Sciatic nerve (tissue), 2 donors: ENCODE data around the gene FAR1. TPM values are rescaled to one million over a fixed set of nuclear protein-coding genes. Genes with fewer than 3 reads are reported as not detected.
"Not testable (repeated sequence)": the region's sequence is repeated elsewhere in the genome, so short reads cannot be mapped to it uniquely, and the experiment has no call there.

Source experiments
- ATAC-seq: fragments of 200-7000 bp; cut with Tn5 transposase; one replicate; pipeline ENCODE4 v1.9.1; 2020; ENCODE audit warnings: mild to moderate bottlenecking, moderate library complexity
- DNase-seq: peaks from one replicate; pipeline ENCODE4 v3.0.0-alpha.2; 2020; ENCODE audit warnings: low spot score
- intact Hi-C: fragments of 100-400 bp; cut with DNase I; formaldehyde crosslinking; loops from one replicate; pipeline ENCODE4 v1.14.2; 2022
- total RNA-seq: library from RNA; stranded (reverse); fragmentation: NEBNext Ultra II Directional; extraction: Animal tissue kit (Norgen Biotek cat#: 25700); gene quantifications from one replicate; pipeline ENCODE4 v1.2.1, GENCODE V29; 2021
- donor health status: DM: no; HTN: no; CAD: no.
- donor health status: DM: no; HTN: no; CAD: no.

The FAR1 gene
- total RNA-seq, 1 donor from 2014 or later = 130 TPM

DNA sequence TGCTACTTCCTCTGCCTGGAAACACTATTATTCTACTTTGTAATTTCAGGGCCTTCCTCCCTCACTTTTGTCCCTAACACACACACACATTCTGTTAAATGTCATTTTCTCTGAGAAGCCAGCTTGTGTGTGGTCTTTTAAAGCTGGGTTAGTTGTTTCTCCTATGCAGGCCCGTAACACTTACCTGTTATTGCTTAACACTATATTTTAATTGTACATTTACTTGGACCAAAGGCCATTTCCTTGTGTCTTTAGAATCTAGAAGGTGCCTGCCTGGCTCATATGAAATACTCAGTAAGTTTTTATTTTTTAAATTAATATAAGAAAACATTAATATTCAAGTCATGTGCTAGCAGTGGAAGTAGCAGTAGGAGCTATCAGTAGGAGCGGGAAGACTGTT, 30.6 kb downstream of the FAR1 start:
- DNase-seq (no peak), ATAC-seq (no peak)
- intact Hi-C loops = no loop called here

DNA sequence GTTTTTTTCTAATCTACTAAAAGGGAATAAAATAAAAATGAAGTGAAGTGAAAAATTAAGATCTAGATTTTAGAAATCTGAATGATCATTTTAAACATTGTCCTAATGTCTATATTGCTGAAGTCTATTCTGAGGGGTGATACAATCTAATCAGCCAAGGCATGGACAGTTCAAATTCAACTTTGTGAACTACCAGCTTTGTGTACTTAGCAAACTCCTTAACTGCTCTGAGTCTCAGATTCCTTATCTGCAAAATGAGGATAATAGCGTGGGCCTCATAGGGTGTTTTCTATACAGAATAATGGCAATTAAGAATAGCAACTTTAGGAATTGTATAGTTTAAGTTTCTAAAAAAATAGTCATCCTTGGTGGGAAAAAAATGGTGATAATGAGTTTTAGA, 31.4 kb downstream of the FAR1 start:
- no peak for ATAC-seq
- no peak for DNase-seq
- intact Hi-C loops = no loop called here

DNA sequence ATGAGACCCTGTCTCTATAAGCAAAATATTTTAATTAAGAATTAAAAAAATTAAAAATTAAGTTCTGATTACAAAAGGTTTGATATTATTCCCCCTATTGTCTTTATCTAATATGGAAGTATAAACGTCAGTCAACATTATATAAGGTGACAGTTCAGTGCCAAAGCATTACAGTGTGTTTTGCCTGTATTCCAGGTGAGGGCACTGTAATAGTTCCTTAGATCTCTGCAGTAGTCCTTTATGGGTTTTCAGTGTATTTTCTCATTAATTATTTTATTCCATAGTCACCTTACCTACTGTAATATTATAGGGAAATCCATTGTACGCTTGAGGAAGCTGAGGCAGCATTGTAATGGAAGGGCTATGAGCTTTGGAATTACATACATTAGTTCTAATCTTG, 33.0 kb downstream of the FAR1 start:
- no peak for DNase-seq
- intact Hi-C loops = no loop called here

DNA sequence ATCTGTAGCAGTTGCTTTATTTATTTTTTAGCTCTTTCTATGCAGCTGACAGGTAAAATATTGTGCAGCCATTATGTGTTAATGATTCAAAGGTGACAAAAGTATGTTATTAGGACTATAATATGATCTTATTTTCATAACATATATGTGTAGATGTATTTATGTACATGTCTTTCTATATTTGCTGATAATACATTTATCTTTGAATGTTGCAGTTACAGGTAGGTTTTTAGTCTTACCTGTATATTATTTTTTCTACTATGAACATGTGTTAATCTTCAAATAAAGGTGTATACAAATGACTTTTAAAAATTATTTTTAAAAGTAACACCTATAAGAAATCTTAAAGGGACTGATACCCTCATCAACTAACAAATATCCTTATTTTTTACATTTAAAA, 33.6 kb downstream of the FAR1 start:
- DNase-seq = no peak
- intact Hi-C loops = no loop called here
- ATAC-seq = no peak

More for the DNA sequence above, 33.0 kb downstream of the FAR1 start:
- ATAC-seq = no peak

DNA sequence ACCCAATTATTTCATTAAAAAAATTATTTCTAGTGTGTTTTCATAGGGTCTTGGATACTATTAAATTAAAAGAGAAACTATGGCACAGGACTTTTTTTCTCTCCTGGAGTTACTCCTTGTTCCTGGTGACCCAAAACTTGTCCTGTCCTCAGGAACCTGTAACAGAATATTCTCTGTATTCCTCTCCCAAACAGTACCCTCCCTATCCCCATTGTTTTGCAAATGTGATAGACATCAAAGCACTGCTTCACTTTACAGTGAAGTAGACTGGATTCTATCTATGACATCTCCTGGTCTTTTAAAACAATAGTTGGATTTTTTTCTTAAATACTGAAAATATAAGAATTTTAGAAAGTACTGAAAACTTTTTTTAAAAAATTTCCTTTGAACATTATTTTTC, 37.2 kb downstream of the FAR1 start:
- ATAC-seq (no peak), DNase-seq (no peak)
- intact Hi-C loops = no loop called here

DNA sequence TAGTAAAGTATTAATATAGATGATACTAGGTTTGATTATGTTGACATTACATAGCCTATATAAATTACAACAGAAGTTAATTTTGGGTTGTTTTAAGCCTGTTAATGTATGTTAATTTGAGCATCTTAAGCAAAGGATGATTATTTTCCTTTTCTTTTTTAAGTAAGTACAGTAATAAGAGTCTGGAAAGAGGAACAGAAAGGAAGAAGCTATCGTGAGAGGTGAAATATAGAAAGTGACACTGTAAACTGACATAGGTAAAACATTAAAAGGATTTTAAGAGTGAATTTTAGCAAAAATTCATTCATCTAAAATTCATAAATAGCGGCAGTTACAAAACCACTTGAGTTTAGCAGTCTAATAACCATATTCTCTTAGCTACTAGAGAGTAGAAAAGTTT, 45.5 kb downstream of the FAR1 start:
- intact Hi-C loops = no loop called here
- no peak for ATAC-seq
- no peak for DNase-seq

DNA sequence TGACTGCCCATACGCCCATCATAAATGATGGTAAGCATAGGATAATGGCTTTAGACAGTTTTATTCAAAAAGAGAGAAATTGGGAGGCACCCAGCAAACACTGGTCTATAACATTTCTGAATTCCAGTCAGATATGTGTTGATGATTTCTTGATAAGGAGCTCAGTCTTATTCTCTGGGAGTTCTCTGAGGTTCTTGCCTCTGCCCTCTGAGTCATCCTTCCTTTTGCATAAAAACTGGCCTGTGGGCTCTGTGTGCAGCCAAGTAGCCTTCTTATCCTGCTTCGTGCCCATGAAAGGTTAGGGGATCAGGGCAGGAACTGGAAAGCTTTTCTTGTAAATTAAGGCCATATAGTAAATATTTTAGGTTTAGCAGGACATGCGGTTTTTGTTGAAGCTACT, 48.9 kb downstream of the FAR1 start:
- ATAC-seq = no peak
- no peak for DNase-seq
- intact Hi-C loops = no loop called here

DNA sequence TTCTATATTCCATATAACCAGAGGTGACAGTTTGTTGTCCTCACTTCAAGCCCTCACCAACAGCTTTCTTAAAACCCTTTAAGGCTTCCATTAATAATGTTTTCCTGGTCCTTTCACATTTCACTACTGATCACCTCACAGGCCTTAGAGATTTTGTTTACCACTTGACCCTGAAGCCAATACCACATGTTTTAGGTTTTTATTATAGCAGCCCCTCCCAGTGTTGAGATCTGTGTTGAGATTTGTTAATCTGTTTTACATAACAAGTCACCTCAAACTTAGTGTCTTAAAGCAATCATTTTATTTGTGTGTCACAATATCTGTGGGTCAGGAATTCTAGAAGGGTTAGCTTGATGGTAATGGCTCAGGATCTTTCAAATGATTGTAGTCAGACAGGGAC, 49.9 kb downstream of the FAR1 start:
- no peak for DNase-seq
- intact Hi-C loops = no loop called here
- ATAC-seq = no peak

DNA sequence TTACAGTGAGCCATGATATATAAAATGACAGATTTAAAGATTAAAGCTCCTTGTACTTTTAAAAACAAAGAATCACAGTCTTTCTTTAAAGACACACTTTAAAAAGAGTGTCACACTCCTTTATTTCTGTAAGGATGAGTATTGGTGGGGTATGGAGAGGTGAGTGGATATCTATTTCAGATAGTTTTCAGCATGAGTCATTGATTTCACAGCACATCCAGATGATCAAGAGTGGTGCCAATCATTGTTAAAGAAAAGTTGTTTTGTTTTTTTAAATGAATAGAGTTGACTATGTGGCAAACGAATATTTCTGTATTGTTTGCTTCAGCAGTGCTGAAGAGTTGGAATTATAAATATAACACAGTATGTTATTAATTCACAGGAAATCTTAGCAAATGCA, 52.5 kb downstream of the FAR1 start:
- intact Hi-C loops = no loop called here
- ATAC-seq (no peak), DNase-seq (no peak)

DNA sequence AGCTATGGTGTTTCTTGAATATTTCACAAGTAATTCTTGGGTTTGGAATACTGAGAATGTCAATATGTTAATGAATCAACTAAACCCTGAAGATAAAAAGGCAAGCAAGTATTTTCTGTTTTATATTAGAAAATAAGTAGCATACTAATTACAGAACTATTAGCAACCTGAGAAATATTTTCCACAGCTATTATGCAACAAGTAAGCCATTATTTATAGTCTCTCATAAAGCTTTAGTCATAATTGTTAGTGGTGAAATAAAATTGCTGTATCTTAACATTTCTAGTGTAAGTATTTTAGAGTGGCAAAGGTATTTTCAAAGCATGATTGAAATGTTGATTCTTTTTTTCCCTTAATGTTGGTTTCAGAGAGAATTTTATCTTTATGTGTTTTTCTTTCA, 53.3 kb downstream of the FAR1 start:
- intact Hi-C loops = no loop called here
- DNase-seq (no peak), ATAC-seq (no peak)

DNA sequence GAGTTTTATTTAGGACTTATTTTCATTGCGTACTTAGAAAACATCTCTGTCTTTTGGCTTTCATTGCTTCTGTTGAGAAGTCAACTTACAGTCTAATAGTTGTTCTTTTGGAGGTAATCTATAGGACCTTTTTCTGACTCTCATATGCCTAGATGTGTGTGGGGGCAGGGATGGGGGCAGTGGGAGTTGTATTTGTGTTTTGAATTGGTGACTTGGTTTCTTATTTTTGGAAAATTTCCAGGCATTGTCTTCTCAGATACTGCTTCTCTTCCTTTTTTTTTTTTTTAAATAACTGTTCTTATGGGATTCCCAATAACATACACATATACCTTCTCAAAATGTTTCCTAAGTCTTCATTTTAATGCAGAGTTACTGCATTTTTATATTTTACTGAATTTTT, 58.0 kb downstream of the FAR1 start:
- intact Hi-C loops = no loop called here
- DNase-seq (no peak), ATAC-seq (no peak)

DNA sequence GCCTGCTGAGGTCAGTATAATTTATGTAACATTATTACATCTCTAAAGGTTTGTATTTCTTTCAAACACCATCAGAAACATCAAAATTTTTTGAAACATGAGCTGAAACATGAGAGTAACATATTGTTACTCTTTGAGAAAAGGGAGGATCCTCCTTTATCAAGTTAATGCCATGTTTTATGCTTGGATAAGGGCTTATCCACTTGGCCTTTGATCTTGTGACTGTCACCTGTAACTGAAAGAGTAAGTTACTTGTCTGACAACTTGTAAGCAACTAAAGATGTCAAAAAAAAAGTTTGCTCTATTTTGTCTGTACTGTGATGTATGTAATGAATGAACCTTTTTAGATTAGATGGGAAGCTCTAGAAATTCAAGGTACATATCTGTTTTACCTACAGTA, 59.6 kb downstream of the FAR1 start:
- ATAC-seq (no peak), DNase-seq (no peak)
- intact Hi-C loops = no loop called here

DNA sequence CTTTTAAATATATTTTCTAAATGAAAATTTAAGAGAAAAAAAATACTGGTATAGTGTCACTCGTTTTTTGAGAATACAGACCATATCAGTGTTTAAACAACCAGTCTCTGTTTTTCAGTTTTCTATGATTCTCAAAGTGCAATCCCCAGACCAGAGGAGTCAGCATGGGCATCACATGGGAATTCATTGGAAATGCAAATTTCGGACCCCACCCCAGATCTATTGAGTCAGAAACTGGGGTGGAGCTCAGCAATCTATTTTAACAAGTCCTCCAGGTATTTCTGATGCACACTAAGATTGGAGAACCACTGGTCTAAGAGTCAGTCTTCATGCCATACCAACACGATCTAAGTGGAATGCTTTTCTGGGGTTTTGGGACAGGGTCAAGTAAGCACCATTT, 66.1 kb downstream of the FAR1 start:
- intact Hi-C loops = no loop called here
- ATAC-seq = no peak

DNA sequence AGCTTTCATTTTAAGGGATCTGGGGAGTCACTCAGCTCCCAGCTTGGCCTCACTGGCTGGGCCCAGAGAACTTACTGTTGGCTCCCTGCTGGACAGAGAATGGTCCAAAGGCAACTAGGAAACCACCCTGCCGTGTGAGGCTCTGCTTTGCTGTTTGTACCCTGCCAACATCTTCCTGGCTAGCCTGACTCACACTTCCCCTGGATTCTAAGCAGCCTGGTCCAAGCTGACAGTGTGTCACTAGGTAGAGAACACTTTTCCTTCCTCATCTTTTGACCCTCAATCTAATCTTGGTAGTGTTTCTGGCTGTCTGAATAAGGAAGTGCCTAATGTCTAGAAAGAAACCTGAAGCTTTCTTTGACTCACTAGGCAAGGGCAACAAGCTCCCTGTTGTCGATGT, 76.7 kb downstream of the FAR1 start:
- no peak for ATAC-seq
- intact Hi-C loops = no loop called here
- DNase-seq = no peak

More for the DNA sequence above, 66.1 kb downstream of the FAR1 start:
- DNase-seq = no peak

DNA sequence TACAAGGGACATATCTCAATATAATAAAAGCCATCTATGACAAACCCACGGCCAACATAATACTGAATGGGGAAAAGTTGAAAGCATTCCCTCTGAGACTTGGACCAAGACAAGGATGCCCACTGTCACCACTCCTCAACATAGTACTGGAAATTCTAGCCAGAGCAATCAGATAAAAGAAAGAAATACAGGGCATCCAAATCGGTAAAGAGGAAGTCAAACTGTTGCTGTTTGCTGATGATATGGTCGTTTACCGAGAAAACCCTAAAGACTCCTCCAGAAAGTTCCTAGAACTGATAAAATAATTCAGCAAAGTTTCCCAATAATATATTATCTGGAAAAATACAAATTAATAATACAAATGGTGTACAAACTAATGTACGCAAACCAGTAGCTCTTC, 84.8 kb downstream of the FAR1 start:
- intact Hi-C loops, ATAC-seq, DNase-seq: not testable (repeated sequence)

DNA sequence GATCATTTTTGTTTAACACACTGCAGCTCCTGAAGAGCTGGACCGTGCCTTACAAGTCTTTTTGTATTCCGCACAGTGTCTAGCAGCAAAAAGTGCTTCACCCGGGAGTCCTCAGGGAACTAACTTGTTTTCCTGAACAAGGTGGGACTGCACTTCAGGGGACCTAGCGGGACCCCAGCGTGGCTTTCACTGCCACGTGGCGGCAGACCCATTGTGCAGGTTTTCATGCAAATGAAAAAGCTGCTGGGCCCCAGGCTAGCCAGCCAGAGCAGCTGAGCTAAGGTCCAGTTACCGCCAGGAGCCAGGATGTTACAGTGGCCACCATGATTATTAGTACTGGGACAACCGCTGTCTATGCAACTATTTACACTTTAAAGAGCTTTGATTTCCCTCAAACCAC, 90.6 kb downstream of the FAR1 start:
- DNase-seq (no peak), ATAC-seq (no peak)
- intact Hi-C loops = no loop called here

DNA sequence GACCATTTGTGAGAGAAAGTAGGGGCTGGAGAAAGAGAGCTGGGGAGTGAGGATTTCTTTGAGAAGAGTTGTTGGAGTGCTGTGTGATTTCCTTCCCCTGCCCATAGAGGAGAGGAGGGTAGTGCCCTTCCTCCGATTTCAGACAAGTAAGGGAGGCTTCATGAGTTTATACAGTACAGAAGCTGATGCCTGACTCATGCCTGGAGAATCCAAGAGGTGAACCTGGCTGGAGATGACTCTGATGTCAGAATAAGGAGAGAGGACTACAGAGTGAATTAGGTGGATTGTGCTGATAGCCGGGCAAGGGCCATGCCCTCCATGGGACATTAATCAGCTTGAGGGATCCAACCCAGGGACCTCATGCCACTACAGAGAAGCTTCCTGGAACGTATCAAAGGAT, 91.6 kb downstream of the FAR1 start:
- intact Hi-C loops = no loop called here
- no peak for ATAC-seq

DNA sequence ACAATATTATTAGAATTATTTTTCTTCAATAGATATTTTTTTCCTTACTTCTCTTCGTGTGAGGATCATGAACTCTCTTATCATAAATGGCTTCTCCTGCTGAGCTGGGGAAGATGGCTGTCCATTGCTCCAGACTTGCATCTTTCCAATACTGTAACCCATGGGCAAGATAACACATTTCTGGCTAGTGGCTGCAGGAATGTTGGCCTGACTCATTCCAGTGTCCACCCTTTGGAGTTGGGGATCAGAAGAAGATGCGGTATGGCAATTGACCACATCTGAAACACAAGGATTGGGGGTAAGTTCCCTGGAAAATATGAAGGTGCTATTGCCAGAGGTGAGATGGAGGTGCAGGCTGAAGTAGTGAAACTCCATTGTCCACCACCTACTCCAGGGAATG, 92.8 kb downstream of the FAR1 start:
- ATAC-seq (no peak), DNase-seq (no peak)
- intact Hi-C loops = no loop called here

More for the DNA sequence above, 91.6 kb downstream of the FAR1 start:
- no peak for DNase-seq

DNA sequence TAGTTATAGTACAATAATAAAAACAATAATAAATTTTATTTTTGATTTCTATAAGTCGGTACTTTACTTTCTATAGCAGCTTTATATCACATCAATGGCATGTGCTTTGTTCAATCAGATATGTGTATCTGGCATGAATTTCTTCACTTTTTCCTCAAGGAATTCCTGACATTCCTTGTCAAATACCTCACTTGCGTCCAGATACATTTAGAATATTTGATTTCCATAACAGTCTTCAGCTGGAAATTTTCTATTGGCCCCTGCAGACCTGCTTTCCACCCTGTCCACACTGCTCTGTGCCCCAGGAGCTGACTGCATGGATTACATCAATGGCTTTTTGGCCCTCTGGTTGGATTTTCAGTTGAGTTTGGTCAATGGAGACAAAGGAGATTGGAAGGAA, 93.2 kb downstream of the FAR1 start:
- intact Hi-C loops = no loop called here
- no peak for ATAC-seq
- no peak for DNase-seq

DNA sequence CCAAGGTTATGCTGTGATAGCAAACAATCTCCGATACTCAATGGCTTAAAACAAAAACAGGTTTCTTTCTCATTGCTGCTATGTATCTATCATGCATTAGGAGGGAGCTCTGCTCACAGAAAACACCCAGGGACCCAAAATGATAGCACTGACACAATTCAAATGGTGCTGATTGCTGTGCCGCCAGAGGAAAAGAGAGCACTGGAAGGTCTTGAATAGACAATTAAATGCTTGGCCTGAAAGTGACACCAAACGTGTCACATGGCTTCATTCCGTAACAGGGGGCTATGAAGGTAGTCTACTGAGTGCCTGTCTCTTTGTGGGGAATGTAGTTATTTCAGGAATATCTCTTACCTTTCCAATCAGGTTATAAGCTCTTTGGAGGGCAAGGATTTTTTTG, 94.2 kb downstream of the FAR1 start:
- ATAC-seq (no peak), DNase-seq (no peak)
- intact Hi-C loops = no loop called here

DNA sequence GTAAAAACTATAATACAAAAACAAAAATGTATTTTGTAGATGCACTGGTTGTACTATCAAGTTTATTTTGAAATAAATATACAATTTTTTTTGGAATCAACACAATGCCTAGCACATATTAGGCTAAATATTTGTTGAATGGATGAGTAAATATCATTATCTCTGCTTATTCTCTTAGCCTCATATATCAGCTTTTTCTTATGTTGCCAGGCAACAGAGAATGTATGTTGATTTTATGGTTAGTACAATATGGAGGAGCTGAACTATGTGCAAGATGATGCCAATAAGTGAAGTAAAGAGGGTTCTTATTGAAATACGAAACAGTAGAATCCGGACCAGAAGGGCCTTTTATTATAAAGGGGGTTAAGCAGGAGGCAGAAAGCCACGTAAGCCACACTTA, 94.9 kb downstream of the FAR1 start:
- DNase-seq (no peak), ATAC-seq (no peak)
- intact Hi-C loops = no loop called here

DNA sequence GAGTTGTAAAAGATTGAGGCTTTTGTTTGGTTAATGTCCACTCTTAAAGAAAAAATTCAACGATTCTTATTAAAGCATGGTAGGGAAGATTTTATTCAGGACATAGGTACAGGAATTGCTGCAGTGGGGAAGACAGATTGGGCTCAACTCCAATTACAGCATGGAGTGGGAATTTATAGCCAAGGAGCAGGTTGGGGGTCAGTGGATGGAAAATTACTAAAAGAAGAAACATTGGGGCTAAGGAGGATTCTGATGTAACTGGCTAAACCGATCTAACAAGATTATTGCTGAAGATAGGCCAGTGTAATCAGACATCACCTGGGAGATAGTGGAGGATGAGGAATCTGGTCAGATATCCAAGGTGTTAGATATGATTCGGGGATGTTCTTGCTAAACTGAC, 97.4 kb downstream of the FAR1 start:
- no peak for ATAC-seq
- intact Hi-C loops = no loop called here

More for the DNA sequence above, 97.4 kb downstream of the FAR1 start:
- no peak for DNase-seq
